GM12878 (cell line): ENCODE measurements around the gene ARHGEF10L.

Source experiments
- CBX5 ChIP-seq: sonication (generic); IDR thresholded peaks from 2 replicates; pipeline ENCODE4 v1.6.1; 2016; ENCODE audit warnings: low read depth, moderate library complexity, mild to moderate bottlenecking, inconsistent platforms
- TF ChIP-seq, protein P1 (sequence below), 3 experiments: IDR thresholded peaks in 2 of 3; conservative IDR thresholded peaks in 1 of 3; 2 replicates each; pipeline ENCODE4 v1.5.1; 2011; ENCODE audit warnings: low read depth in 3 of 3, low read length in 3 of 3, mild to moderate bottlenecking in 3 of 3, control low read depth in 2 of 3, moderate library complexity in 2 of 3, inconsistent platforms in 1 of 3, mixed read lengths in 1 of 3; ENCODE audit not compliant: control insufficient read depth in 2 of 3, insufficient read depth in 1 of 3; ENCODE audit errors: extremely low read depth in 1 of 3

DNA sequence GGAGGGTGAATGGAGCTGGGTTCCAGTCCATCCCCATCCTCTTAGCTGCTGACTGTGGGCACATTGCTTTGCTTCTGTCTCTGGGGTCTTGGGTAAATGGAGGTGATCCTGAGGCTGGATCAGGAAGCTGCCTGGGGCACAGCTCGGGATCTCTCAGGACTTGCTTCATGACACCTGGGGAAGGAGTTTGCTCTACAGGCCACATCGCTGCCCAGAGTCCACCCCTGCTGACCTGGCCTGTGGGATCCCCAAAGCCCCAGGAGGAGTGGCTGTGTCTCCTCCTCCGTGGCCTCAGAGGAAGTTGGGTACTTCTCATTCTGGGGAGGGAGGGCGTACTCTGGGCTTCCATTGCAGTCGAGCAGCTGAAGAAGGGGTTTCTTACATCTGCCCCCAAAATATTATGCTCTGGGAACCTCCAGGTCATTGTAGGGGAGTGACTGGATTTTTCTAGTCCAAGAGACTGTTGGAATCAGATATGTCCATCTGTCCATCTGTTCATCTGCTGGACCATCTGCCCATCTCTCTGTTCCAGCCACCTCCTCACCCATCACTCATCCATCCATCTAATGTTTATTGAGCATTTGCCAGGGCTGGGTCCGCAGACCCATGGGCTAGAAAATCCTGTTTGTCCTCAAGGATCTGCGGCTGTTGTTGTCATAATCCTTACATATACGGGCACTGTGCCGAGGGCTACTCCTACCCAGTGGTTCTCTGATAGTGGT, 45.9 kb downstream of the ARHGEF10L start:
- TF ChIP-seq, protein P1, sequence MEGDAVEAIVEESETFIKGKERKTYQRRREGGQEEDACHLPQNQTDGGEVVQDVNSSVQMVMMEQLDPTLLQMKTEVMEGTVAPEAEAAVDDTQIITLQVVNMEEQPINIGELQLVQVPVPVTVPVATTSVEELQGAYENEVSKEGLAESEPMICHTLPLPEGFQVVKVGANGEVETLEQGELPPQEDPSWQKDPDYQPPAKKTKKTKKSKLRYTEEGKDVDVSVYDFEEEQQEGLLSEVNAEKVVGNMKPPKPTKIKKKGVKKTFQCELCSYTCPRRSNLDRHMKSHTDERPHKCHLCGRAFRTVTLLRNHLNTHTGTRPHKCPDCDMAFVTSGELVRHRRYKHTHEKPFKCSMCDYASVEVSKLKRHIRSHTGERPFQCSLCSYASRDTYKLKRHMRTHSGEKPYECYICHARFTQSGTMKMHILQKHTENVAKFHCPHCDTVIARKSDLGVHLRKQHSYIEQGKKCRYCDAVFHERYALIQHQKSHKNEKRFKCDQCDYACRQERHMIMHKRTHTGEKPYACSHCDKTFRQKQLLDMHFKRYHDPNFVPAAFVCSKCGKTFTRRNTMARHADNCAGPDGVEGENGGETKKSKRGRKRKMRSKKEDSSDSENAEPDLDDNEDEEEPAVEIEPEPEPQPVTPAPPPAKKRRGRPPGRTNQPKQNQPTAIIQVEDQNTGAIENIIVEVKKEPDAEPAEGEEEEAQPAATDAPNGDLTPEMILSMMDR (IDR thresholded peaks at IDR 0.05 in 2 of 3, conservative IDR thresholded peaks at IDR 0.05 in 1 of 3; ENCODE audit: control insufficient read depth in 2 of 3, extremely low read depth in 1 of 3, insufficient read depth in 1 of 3, low read depth in 3 of 3, low read length in 3 of 3), result no peak
- no peak for TF ChIP-seq CBX5
